Embryonic facial prominence (tissue), 1 donor: ENCODE measurements around the gene LMBR1.
"Not testable (repeated sequence)": the region's sequence is repeated elsewhere in the genome, so short reads cannot be mapped to it uniquely, and the experiment has no call there.

Experiments
- DNase-seq: peaks from one replicate; pipeline ENCODE4 v3.0.0-alpha.2; 2016; ENCODE audit errors: extremely low spot score

Gene LMBR1

GRCh38 chr7:156656598-156656997 lies 236.4 kb downstream of the LMBR1 start:
- no peak for DNase-seq

GRCh38 chr7:156655983-156656382 lies 237.0 kb downstream of the LMBR1 start:
- no peak for DNase-seq

GRCh38 chr7:156655251-156655650 lies 237.7 kb downstream of the LMBR1 start:
- DNase-seq: no peak

- no peak for DNase-seq
Measured at GRCh38 chr7:156654511-156655234, 238.3 kb downstream of the LMBR1 start.

GRCh38 chr7:156652886-156653568 lies 240.0 kb downstream of the LMBR1 start:
- no peak for DNase-seq

- DNase-seq: no peak
Measured at GRCh38 chr7:156651474-156651873, 241.5 kb downstream of the LMBR1 start.

- no peak for DNase-seq
Measured at GRCh38 chr7:156650042-156650441, 242.9 kb downstream of the LMBR1 start.

- not testable (repeated sequence) for DNase-seq
Measured at GRCh38 chr7:156647330-156647729, 245.7 kb downstream of the LMBR1 start.

GRCh38 chr7:156642306-156643045 lies 250.5 kb downstream of the LMBR1 start:
- DNase-seq: no peak

- no peak for DNase-seq
Measured at GRCh38 chr7:156640949-156641485, 252.0 kb downstream of the LMBR1 start.

GRCh38 chr7:156640257-156640948 lies 252.6 kb downstream of the LMBR1 start, which contains the start of gene RNF32:
TSS of gene RNF32 (plus strand) at chr7:156640774. CDS start at chr7:156643878, 3,104 bp downstream.
- peak; percentile 76 for DNase-seq

GRCh38 chr7:156639426-156640256 lies 253.3 kb downstream of the LMBR1 start:
- DNase-seq: no peak

GRCh38 chr7:156638443-156639077 lies 254.4 kb downstream of the LMBR1 start:
- DNase-seq: no peak

- not testable (repeated sequence) for DNase-seq
Measured at GRCh38 chr7:156637093-156637492, 255.9 kb downstream of the LMBR1 start.

GRCh38 chr7:156635529-156636385 lies 257.2 kb downstream of the LMBR1 start:
- DNase-seq: no peak

- DNase-seq: no peak
Measured at GRCh38 chr7:156634117-156634516, 258.9 kb downstream of the LMBR1 start.

GRCh38 chr7:156629873-156630272 lies 263.1 kb downstream of the LMBR1 start:
- DNase-seq: no peak

- no peak for DNase-seq
Measured at GRCh38 chr7:156628562-156628961, 264.4 kb downstream of the LMBR1 start.
